ENCODE data around the gene IFNK. TPM values are rescaled to one million over a fixed set of nuclear protein-coding genes. Genes with fewer than 3 reads are reported as not detected.

Gene IFNK
- total RNA-seq, 1 donor from 2014 or later, result not detected

GRCh38 chr9:27572061-27572460 lies 48.0 kb downstream of the IFNK start:
- intact Hi-C loops (cut with micrococcal nuclease), result loop anchor here (1.0 to 5.0 kb wide), 4 partner anchors 8 to 625 kb away; partner anchors contain the start of gene PLAA

GRCh38 chr9:27572566-27572917 lies 48.5 kb downstream of the IFNK start:
- intact Hi-C loops (cut with micrococcal nuclease), result loop anchor here (1.0 to 5.0 kb wide), 4 partner anchors 8 to 626 kb away; partner anchors contain the start of gene PLAA

- intact Hi-C loops (cut with micrococcal nuclease), result loop anchor here (1.0 to 5.0 kb wide), 10 partner anchors 9 to 681 kb away; partner anchors contain the start of genes CAAP1, IFT74, MOB3B and PLAA
Observed at GRCh38 chr9:27572918-27573633, 49.0 kb downstream of the IFNK start, which contains the start of gene C9orf72. Gene C9orf72 (minus strand): TSS chr9:27573481. CDS start chr9:27567120, 6,361 bp downstream.

- intact Hi-C loops (cut with micrococcal nuclease), result loop anchor here (1.0 to 5.0 kb wide), 9 partner anchors 45 to 682 kb away; partner anchors contain the start of genes CAAP1, IFT74, MOB3B and PLAA
Observed at GRCh38 chr9:27573634-27574590, 49.8 kb downstream of the IFNK start.

Other genes with a start within 250 kb of the IFNK start
- not detected in 2 replicates for gene EQTN, start 227.1 kb upstream of the IFNK start, total RNA-seq
- 0.39 and 0.73 TPM in 2 replicates for gene MOB3B, start 5.5 kb downstream of the IFNK start, total RNA-seq
- 7.1 and 9.5 TPM in 2 replicates for gene C9orf72, start 49.2 kb downstream of the IFNK start, total RNA-seq